HG02642 (cell line): ENCODE results near the gene SIM1.
"Not testable (repeated sequence)": the region's sequence is repeated elsewhere in the genome, so short reads cannot be mapped to it uniquely, and the experiment has no call there.

Experiments used
- ATAC-seq: cut with Tn5 transposase; IDR thresholded peaks from one replicate; pipeline ENCODE4 v1.9.1; 2021; ENCODE audit warnings: mild to moderate bottlenecking; ENCODE audit not compliant: unreplicated experiment, poor library complexity

The SIM1 gene

DNA sequence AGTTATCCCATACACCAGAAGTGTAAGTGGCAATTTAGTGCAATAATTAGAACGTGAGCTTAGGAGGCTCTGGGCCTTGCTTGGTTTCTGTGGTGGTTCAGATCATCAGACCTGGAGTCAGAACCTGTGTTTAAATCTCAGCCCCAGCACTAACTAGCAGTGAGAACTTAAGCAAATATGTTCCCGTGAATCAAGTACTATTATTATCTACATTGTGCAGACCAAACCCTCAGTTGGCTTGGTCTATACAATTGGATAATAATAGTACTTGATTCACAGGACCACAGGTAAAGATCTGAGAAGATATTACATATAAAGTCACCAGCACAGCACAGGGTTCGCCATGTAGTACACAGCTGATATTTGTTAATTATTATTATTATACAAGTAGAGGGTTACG is 93.1 kb downstream of the SIM1 start:
- no peak for ATAC-seq

DNA sequence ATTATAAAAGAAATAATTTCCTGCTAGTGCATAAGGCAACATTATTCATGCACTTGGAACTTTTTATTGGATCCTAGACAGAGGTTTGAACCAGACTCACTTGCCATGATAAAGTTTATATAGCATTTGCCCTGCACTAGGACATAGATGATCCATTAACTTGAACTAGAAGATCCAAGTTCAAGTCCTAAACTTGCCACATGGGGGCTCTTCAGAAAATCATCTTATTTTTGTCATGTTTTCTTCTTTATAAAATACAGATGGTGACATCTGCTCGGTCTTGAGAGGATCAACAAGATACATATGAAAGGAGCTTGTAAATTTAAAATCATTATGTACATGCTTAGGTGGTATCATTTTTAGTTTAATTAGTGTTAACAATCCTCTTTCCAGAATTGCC is 94.5 kb downstream of the SIM1 start:
- no peak for ATAC-seq

DNA sequence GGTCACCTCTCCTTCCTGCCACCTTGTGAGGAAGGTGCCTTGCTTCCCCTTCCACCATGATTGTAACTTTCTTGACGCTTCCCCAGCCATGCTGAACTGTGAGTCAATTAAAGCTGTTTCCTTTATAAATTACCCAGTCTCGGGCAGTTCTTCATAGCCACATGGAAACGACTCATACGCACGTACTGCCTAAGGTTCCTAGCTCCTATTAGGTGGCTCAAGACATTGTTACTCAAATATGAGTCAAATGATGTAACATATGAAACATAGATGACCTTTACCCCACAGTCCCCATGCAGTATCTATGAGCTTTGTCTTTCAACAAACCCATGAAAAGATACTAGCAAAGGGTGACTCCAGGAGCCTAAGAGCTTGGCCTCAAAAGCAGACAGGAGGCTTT is 98.3 kb downstream of the SIM1 start:
- ATAC-seq, result no peak

DNA sequence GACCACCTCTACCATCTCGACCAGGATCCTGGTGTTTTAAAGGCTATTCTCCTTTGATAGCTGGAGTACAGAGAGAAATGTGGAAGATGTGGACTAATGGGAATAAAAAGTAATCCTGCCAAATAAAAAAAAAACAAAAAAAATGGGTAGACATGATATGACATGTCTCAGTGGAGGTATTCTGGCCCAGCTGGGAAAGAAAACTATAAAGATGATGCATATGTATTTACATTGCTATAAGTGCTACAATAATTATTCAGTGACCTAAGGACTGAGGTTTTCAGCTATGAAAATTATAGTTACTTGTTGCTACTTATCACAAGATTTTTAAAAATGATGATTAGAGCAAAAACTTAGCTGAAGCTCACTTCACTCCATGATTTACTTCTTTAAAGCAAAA is 101.1 kb downstream of the SIM1 start:
- ATAC-seq, result no peak

DNA sequence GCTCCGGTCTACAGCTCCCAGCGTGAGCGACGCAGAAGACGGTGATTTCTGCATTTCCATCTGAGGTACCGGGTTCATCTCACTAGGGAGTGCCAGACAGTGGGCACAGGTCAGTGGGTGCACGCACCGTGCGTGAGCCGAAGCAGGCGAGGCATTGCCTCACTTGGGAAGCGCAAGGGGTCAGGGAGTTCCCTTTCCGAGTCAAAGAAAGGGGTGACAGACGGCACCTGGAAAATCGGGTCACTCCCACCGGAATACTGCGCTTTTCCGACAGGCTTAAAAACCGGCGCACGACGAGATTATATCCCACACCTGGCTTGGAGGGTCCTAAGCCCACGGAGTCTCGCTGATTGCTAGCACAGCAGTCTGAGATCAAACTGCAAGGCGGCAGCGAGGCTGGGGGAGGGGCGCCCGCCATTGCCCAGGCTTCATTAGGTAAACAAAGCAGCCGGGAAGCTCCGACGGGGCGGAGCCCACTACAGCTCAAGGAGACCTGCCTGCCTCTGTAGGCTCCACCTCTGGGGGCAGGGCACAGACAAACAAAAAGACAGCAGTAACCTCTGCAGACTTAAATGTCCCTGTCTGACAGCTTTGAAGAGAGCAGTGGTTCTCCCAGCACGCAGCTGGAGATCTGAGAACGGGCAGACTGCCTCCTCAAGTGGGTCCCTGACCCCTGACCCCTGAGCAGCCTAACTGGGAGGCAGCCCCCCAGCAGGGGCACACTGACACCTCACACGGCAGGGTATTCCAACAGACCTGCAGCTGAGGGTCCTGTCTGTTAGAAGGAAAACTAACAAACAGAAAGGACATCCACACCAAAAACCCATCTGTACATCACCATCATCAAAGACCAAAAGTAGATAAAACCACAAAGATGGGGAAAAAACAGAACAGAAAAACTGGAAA is 109.7 kb downstream of the SIM1 start:
- not testable (repeated sequence) for ATAC-seq

DNA sequence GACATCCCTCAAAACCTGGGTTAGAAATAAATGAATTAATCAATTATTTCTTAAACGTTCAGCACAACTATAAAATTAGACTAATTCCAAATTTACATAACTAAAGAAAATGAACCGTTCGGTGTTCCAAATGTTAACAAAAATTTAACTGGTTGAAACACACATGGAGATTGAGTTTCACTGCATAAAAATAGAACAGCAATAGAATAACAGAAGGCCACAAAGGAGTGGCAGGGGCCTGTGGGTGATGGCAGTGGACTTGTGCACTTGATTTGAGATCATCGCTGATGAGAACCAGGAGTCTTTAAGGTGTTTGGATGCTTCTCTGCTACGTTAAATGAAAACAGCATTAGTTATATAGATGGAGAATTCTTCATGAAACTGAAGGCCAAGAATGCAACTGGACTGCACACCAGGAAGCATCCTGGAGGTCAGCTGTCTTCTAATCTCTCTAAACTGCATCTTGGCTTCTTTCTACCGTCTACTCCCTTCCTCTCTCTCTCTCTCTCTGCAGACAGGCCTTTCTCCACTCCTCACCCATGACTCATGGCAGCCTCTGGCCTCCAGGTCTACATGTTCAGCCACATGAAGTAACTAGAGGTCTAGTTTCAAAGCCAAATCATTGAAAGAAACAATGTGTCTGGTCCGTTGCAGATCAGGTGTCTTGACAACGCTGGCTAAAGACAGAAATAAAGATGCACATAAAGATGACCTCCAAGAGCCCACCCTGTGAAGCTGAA is 111.3 kb downstream of the SIM1 start:
- ATAC-seq, result no peak

DNA sequence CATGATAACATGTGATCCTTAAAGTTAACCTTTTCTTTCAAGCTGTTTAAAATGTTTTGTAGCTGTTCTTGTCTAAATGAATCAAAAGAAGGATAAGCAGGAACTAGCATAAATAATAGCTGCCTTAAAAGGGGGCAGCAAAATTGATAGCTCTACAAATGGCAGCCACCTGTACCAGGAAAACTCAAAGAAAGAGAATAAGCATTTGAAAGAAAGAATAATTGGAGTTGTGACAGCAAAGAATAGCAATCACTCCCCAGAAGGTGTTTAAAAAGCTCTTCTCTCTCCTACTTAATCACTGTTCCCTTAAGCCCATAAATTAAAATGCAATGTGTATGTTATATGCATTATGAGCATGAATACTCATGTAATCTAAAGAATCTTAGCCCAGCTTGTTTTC is 114.6 kb downstream of the SIM1 start:
- ATAC-seq, result no peak

DNA sequence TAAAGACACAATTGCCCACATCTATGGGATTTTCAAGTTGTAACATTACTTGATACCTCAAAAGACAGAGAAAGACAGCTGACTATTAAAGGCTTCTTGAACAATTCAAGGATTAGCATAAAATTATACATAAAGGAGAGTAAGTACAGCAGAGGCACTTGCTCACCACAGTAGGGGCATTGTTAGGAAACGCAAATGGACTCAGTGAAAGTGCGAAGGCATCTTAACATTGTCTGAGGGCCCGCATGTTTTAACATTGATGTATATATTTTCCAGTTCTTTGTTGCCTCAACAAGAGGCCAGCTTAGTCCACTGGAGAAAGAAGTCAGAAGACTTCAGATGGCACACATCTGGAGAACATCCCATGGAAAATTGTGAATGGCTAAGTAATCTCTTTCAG is 115.4 kb downstream of the SIM1 start:
- no peak for ATAC-seq

DNA sequence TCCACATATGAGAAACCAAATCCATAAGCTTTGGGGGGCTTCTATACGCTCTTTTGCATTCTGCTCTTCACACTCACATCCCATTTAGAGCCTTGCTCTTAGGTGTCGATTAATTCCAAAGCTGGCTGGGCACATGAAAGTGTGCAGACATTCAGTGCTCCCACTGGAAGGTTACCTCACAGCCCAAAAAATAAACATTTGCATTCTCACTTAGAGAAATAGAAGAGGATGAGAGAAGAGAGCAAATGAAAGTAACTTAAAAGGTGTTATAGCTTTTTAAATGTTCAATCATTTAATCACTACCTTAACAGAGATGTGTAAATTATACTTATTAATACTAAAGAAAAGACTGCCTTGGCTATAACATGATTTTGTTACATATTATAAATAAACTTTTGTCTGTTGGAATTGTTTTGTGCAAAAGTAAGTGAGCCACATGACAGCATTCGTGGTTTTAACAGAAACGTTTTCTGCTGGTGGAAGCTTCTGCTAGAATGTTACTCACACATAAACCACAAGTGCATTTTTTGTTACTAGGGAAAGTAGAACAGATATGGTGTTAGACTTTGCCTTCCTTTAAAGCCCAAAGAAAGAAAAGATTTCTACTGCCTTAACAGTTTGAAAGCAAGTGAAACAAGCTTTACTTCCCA is 116.7 kb downstream of the SIM1 start:
- no peak for ATAC-seq

DNA sequence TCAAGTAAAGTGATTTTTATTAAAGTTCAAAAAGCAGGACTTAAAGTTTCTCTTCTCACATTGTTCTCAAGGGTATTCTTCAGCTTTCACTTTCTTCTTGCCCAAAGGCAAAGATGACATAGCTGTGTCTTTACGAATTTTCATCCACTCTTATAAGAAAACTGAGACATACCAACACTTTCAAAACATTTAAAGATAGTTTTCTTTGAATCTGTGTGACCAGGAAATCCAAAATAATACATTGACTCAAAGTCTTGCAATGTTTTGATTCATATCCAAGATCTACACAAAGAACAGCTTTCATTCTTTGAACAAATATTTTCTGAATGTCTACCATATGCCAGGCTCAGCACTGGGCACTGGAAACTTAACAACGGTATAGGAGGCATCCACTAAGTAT is 117.9 kb downstream of the SIM1 start:
- ATAC-seq, result no peak

DNA sequence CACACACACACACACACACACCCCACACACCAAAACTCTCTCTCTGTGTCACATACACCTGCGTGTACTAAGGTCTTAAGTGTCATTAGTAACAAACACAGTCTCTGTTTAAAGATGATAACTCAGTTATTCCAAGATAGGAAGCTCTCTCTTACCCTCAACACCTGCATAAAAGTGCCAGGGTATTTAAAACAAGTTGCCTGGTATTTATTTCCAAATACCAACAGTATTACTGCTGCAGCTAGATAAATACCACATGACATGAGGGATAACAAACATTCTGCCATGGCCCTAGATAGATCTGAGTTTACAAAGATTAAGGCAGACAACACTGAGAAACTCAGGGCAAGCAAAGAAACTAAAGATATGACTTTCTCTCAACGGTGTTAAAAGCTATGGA is 118.5 kb downstream of the SIM1 start:
- no peak for ATAC-seq

DNA sequence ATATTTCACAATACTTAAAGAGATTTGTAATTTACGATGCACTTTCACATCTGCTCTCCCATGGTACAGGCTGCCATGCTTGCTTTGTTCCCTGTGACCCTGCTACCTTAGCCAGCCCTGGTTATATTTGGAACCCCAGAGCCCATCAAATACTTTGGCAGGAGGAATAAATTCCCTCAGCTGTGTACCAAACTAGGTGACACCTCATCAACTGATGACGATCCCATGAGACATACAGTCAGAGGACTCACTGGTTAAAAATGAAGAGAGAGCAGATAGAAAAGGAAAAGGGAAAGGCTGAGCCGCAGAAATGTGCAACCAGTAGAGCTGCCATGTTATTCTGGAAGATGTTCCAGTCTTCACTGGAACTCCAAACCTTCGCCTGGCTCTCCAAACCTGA is 120.0 kb downstream of the SIM1 start:
- ATAC-seq, result no peak

DNA sequence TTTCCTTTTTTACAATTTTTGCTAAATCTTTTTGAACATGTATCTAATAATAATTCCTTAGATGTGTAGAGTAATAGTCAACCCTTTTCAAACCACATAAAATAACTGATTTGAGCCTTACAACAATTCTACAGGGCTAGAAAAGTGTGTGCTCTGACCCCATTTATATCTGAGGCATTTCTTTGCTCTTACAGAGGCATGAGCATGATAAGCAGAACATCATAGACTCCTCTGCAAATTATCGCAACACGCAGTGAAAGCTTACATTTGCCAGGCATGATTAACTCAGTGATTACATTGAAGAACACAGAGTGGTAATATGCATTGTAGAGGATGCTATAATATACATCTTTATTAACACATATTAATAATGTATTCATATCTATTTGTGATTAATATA is 120.4 kb downstream of the SIM1 start:
- ATAC-seq, result no peak

DNA sequence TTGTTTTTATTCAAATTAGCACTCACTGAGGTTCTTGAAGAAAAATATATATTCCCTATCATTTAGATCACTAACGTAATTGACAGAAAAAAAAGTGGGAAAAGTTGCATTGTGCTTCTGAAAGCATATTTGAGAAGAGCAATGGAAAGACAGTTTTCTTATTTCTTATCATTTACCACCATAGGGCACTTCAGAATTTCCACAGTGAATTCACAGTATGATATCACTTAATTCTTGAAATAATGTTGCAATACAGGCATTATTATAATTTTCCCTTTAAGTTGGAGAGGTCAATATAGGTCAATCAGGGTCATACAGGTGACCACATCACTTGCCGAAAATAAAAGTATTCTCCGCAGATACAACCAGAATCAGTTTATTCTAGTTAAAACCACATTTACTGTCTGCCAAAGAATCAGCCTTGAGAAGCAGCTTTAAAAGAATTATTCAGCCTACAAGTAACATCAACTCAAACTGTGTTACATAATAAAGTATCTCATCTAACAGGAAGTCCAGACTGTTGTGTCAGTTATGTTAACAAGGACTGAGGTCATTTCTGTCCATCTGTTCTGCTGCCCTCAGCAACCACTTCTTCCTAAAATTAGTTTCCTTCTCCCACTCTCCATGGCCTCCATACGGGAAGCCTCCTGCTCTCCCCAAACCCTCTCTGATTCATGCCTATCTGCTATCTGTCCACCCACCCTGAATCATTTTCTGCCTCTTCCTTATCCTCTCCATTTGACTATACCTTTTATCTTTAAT is 121.2 kb downstream of the SIM1 start:
- ATAC-seq, result no peak

DNA sequence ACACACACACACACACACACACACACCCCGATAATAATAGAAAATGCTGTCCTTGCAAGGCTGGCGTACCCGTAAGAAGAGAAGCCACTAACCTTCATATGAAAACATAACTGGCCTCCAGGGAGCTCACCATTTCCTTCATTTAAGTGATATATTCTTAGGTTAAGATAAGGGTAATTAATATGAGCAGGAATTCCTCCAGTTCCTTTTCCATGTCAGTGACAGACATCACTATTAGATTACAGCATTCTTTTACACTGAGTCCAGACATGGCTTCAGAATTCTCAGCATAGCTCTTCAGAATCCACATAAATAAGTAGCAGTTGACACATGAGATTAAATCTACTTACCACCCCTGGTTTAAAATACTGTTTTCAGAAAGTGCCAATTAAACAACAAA is 121.9 kb downstream of the SIM1 start:
- ATAC-seq, result no peak

DNA sequence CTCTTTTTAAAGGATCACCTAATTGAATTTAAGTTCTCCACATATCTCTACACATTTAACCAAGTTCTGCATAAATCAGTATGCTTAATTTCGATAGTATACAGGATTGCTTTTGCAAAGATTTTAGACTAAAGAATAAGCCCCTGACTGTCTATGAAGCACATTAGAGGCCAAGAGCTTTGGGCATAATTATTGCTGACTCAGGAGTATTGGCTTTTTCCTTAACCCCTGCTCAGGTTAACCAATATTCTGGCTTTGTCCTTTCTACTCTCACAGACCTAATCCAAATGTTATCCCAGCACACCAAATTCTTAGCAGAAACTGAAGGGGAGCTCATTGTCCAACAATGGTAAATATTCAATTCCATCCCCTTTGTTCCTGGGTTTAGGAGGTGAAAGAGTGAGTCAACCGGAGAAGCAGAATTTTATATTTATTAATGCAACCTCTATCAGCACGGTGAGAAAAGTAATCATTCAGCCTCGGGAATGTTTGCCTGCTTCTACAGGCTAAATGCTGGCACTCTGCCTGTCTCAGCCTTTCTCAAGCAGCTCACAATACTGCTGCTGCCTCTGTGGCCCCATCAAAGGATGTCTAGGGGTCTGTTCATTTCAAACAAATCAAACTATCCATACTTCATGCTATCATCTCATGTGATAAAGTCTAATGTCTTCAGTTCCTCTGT is 125.0 kb downstream of the SIM1 start:
- ATAC-seq, result no peak

DNA sequence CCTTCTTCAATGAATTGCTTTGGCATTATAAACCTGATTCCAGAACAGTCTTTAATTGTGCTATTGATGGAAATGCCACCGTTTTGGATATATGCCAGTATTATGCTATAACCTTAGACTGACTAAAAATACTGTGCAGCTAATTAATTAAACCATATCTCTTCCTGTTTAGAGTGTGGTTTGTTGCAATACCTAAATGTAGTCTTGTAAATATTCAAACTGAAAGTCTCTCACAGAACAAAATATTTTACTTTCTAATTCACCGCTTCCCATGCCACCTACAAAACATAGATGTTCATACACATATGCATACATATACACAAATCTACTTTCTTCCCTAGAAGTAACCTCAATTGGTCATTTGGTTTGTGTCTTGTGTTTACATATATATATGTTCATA is 126.6 kb downstream of the SIM1 start:
- ATAC-seq, result no peak

DNA sequence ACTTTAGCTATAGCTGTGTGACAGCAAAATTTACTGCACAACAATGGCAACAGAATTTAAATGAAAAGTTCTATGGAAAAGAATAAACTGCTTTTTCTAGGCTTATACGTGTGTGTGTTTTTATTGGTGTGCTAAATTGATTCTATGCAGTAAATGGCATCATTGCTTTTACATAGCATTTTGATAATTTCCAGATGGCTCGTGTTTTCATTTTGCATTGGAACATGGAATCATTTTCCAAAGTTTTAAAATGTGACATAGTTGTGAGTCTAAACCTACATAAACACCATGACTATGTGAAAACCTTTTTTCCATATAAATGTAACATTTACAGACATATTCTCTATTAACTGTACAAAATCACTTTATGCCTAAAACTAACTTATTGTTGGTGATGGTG is 127.8 kb downstream of the SIM1 start:
- ATAC-seq, result no peak

DNA sequence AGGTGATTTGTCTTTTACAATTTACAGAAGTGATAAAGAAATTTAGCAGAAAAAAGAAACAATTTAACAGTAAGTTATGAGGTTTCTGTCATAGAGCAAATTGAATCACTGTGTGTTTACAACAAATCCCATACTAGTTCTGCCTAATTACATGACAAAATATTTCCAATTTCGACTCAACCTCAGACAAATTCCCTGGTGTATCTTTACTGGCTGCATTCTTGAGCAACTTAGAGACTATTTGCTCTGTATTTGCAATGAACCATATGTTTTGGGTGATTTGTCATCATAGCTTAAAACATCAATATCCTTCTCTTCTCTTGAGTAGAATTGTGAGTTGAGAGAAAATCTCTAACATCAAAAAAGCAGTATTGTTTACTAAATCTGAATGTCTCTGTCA is 128.7 kb downstream of the SIM1 start:
- ATAC-seq, result no peak
